ENCODE results near the gene LRRC71.

DNA sequence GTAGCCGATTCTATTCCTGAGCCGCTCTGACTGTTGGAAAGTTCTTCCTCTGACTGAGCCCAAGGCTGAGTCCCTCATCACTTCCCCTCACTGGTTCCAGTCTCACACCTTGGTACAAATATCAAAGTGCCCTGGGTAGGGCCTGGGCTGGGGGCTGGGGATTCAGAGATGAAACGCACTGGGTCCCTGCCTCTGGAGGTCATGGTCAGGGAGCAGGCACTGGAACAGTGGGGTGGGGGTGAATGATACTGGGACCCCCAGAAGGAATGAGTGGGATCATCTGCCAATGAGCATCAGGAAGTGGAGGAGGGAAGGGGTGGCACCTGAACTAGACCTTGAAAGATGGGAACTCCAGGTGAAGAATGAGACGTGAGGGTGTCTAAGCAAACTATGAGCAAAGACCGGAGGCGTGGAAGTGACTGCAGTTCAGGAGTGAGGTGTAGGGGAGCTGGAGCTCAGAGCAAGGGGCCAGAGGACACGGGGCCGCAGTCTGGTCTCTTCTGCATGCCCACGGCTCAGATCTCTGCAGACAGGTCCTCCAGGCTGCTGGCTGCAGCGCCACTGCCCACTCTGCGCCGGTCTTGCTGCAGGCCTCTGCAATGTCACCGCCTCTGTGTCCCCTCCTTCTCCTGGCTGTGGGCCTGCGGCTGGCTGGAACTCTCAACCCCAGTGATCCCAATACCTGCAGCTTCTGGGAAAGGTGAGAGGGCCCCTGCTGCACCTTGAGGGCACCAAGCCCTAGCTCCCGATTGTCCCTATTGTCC, 16.9 kb upstream of the LRRC71 start:
- TF ChIP-seq, protein P1, sequence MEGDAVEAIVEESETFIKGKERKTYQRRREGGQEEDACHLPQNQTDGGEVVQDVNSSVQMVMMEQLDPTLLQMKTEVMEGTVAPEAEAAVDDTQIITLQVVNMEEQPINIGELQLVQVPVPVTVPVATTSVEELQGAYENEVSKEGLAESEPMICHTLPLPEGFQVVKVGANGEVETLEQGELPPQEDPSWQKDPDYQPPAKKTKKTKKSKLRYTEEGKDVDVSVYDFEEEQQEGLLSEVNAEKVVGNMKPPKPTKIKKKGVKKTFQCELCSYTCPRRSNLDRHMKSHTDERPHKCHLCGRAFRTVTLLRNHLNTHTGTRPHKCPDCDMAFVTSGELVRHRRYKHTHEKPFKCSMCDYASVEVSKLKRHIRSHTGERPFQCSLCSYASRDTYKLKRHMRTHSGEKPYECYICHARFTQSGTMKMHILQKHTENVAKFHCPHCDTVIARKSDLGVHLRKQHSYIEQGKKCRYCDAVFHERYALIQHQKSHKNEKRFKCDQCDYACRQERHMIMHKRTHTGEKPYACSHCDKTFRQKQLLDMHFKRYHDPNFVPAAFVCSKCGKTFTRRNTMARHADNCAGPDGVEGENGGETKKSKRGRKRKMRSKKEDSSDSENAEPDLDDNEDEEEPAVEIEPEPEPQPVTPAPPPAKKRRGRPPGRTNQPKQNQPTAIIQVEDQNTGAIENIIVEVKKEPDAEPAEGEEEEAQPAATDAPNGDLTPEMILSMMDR (conservative IDR thresholded peaks at IDR 0.05; ENCODE audit: low read depth in 2 of 2) = no peak
- TF ChIP-seq EZH2 (IDR thresholded peaks at IDR 0.05; ENCODE audit: low read depth, unreplicated experiment) = no peak
- TF ChIP-seq EZH2phosphoT487 (IDR thresholded peaks at IDR 0.05; ENCODE audit: unreplicated experiment) = no peak
- TF ChIP-seq POLR2AphosphoS5 (IDR thresholded peaks at IDR 0.05; ENCODE audit: low read depth) = no peak
- no peak for TF ChIP-seq CREB1 (CRISPR knock-in tag; IDR thresholded peaks at IDR 0.05; ENCODE audit: low read depth)
- TF ChIP-seq, protein P2, sequence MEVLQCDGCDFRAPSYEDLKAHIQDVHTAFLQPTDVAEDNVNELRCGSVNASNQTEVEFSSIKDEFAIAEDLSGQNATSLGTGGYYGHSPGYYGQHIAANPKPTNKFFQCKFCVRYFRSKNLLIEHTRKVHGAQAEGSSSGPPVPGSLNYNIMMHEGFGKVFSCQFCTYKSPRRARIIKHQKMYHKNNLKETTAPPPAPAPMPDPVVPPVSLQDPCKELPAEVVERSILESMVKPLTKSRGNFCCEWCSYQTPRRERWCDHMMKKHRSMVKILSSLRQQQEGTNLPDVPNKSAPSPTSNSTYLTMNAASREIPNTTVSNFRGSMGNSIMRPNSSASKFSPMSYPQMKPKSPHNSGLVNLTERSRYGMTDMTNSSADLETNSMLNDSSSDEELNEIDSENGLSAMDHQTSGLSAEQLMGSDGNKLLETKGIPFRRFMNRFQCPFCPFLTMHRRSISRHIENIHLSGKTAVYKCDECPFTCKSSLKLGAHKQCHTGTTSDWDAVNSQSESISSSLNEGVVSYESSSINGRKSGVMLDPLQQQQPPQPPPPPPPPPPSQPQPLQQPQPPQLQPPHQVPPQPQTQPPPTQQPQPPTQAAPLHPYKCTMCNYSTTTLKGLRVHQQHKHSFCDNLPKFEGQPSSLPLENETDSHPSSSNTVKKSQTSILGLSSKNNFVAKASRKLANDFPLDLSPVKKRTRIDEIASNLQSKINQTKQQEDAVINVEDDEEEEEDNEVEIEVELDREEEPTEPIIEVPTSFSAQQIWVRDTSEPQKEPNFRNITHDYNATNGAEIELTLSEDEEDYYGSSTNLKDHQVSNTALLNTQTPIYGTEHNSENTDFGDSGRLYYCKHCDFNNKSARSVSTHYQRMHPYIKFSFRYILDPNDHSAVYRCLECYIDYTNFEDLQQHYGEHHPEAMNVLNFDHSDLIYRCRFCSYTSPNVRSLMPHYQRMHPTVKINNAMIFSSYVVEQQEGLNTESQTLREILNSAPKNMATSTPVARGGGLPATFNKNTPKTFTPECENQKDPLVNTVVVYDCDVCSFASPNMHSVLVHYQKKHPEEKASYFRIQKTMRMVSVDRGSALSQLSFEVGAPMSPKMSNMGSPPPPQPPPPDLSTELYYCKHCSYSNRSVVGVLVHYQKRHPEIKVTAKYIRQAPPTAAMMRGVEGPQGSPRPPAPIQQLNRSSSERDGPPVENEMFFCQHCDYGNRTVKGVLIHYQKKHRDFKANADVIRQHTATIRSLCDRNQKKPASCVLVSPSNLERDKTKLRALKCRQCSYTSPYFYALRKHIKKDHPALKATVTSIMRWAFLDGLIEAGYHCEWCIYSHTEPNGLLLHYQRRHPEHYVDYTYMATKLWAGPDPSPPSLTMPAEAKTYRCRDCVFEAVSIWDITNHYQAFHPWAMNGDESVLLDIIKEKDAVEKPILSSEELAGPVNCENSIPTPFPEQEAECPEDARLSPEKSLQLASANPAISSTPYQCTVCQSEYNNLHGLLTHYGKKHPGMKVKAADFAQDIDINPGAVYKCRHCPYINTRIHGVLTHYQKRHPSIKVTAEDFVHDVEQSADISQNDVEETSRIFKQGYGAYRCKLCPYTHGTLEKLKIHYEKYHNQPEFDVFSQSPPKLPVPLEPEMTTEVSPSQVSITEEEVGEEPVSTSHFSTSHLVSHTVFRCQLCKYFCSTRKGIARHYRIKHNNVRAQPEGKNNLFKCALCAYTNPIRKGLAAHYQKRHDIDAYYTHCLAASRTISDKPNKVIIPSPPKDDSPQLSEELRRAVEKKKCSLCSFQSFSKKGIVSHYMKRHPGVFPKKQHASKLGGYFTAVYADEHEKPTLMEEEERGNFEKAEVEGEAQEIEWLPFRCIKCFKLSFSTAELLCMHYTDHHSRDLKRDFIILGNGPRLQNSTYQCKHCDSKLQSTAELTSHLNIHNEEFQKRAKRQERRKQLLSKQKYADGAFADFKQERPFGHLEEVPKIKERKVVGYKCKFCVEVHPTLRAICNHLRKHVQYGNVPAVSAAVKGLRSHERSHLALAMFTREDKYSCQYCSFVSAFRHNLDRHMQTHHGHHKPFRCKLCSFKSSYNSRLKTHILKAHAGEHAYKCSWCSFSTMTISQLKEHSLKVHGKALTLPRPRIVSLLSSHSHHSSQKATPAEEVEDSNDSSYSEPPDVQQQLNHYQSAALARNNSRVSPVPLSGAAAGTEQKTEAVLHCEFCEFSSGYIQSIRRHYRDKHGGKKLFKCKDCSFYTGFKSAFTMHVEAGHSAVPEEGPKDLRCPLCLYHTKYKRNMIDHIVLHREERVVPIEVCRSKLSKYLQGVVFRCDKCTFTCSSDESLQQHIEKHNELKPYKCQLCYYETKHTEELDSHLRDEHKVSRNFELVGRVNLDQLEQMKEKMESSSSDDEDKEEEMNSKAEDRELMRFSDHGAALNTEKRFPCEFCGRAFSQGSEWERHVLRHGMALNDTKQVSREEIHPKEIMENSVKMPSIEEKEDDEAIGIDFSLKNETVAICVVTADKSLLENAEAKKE (CRISPR knock-in tag; IDR thresholded peaks at IDR 0.05) = no peak
- TF ChIP-seq, protein P3, sequence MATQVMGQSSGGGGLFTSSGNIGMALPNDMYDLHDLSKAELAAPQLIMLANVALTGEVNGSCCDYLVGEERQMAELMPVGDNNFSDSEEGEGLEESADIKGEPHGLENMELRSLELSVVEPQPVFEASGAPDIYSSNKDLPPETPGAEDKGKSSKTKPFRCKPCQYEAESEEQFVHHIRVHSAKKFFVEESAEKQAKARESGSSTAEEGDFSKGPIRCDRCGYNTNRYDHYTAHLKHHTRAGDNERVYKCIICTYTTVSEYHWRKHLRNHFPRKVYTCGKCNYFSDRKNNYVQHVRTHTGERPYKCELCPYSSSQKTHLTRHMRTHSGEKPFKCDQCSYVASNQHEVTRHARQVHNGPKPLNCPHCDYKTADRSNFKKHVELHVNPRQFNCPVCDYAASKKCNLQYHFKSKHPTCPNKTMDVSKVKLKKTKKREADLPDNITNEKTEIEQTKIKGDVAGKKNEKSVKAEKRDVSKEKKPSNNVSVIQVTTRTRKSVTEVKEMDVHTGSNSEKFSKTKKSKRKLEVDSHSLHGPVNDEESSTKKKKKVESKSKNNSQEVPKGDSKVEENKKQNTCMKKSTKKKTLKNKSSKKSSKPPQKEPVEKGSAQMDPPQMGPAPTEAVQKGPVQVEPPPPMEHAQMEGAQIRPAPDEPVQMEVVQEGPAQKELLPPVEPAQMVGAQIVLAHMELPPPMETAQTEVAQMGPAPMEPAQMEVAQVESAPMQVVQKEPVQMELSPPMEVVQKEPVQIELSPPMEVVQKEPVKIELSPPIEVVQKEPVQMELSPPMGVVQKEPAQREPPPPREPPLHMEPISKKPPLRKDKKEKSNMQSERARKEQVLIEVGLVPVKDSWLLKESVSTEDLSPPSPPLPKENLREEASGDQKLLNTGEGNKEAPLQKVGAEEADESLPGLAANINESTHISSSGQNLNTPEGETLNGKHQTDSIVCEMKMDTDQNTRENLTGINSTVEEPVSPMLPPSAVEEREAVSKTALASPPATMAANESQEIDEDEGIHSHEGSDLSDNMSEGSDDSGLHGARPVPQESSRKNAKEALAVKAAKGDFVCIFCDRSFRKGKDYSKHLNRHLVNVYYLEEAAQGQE (IDR thresholded peaks at IDR 0.05; ENCODE audit: unreplicated experiment) = no peak
- no peak for TF ChIP-seq STAT1 (IDR thresholded peaks at IDR 0.05; ENCODE audit: unreplicated experiment)
- no peak for TF ChIP-seq ZNF114 (CRISPR knock-in tag; IDR thresholded peaks at IDR 0.05)
- TF ChIP-seq JUNB (IDR thresholded peaks at IDR 0.05; ENCODE audit: unreplicated experiment) = no peak
- TF ChIP-seq NANOG (IDR thresholded peaks at IDR 0.05; ENCODE audit: borderline replicate concordance) = no peak

Data from GM23338 (cell line).